ENCODE results near the gene SSNA1.
A peak's percentile ranks its signal among the peaks of the same experiment; 100 is the strongest.

Gene SSNA1

GRCh38 chr9:137217276-137218211, 29.1 kb downstream of the SSNA1 start:
- H3K36me3 ChIP-seq (ENCODE audit: control insufficient read depth, insufficient read depth, low read length) = no peaks in the 10 kb centered on the region
- TF ChIP-seq CTCF (IDR thresholded peaks at IDR 0.05) = no peak
- no peaks in the 10 kb centered on the region for H3K79me2 ChIP-seq

GRCh38 chr9:137218212-137218753, 29.8 kb downstream of the SSNA1 start:
- Histone ChIP-seq H3K4me2 (ENCODE audit: low read length) (no peak overlapping the region), H3K79me2 (no peaks in the 10 kb centered on the region), H3K4me1 (no peaks in the 10 kb centered on the region), H3K36me3 (ENCODE audit: control insufficient read depth, insufficient read depth, low read length) (no peaks in the 10 kb centered on the region), H3K27me3 (ENCODE audit: control insufficient read depth, insufficient read depth, low read length) (no peaks in the 10 kb centered on the region), H2AFZ (no peak overlapping the region), H3K9me3 (ENCODE audit: control insufficient read depth, low read length) (no peaks in the 10 kb centered on the region), H3K27ac (no peak overlapping the region), H3K9ac (no peak overlapping the region), H3K4me3 (ENCODE audit: low read depth, low read length) (no peak overlapping the region)
- TF ChIP-seq CTCF (IDR thresholded peaks at IDR 0.05) = no peak

More at GRCh38 chr9:137217276-137218211, 29.1 kb downstream of the SSNA1 start:
- Histone ChIP-seq H3K4me1 (no peaks in the 10 kb centered on the region), H3K27me3 (ENCODE audit: control insufficient read depth, insufficient read depth, low read length) (no peaks in the 10 kb centered on the region), H2AFZ (no peak overlapping the region), H3K4me3 (ENCODE audit: low read depth, low read length) (peak overlapping the region; percentile 19), H3K9ac (no peak overlapping the region), H3K27ac (no peak overlapping the region), H3K4me2 (ENCODE audit: low read length) (peak overlapping the region; percentile 45), H3K9me3 (ENCODE audit: control insufficient read depth, low read length) (no peaks in the 10 kb centered on the region)

- Histone ChIP-seq H3K27ac (no peak overlapping the region), H3K79me2 (no peaks in the 10 kb centered on the region), H3K36me3 (ENCODE audit: control insufficient read depth, insufficient read depth, low read length) (no peaks in the 10 kb centered on the region), H3K4me3 (ENCODE audit: low read depth, low read length) (no peak overlapping the region), H3K27me3 (ENCODE audit: control insufficient read depth, insufficient read depth, low read length) (no peaks in the 10 kb centered on the region), H3K4me2 (ENCODE audit: low read length) (no peak overlapping the region), H2AFZ (no peak overlapping the region), H3K9ac (no peak overlapping the region), H3K4me1 (no peaks in the 10 kb centered on the region), H3K9me3 (ENCODE audit: control insufficient read depth, low read length) (no peaks in the 10 kb centered on the region)
- TF ChIP-seq CTCF (IDR thresholded peaks at IDR 0.05) = no peak
Measured at GRCh38 chr9:137218754-137219271, 30.3 kb downstream of the SSNA1 start.

- Histone ChIP-seq H3K9me3 (ENCODE audit: control insufficient read depth, low read length) (no peaks in the 10 kb centered on the region), H3K4me3 (ENCODE audit: low read depth, low read length) (no peak overlapping the region), H3K4me1 (no peaks in the 10 kb centered on the region), H3K27me3 (ENCODE audit: control insufficient read depth, insufficient read depth, low read length) (no peaks in the 10 kb centered on the region), H3K27ac (no peak overlapping the region), H3K36me3 (ENCODE audit: control insufficient read depth, insufficient read depth, low read length) (no peaks in the 10 kb centered on the region), H3K79me2 (no peaks in the 10 kb centered on the region), H3K9ac (no peak overlapping the region), H3K4me2 (ENCODE audit: low read length) (no peak overlapping the region), H2AFZ (no peak overlapping the region)
- TF ChIP-seq CTCF (IDR thresholded peaks at IDR 0.05) = no peak
Measured at GRCh38 chr9:137219757-137220316, 31.4 kb downstream of the SSNA1 start.
